GM13976 (cell line): ENCODE results near the gene CAMP.

Source experiments
- DNase-seq: peaks from one replicate; pipeline ENCODE4 v3.0.0; 2012; ENCODE audit warnings: low spot score
- in situ Hi-C: fragments of 300-500 bp; cut with MboI; formaldehyde crosslinking; loops from one replicate; pipeline ENCODE4 v1.12.0; 2022; ENCODE audit warnings: low sequenced_read_pairs, mixed read lengths, inconsistent platforms; ENCODE audit not compliant: unreplicated experiment
- TF ChIP-seq, protein P1 (sequence below): IDR thresholded peaks from 2 replicates; pipeline ENCODE4 v1.5.1; 2012; ENCODE audit warnings: borderline replicate concordance, mild to moderate bottlenecking; ENCODE audit not compliant: insufficient read depth; ENCODE audit errors: extremely low read depth, missing control alignments, control extremely low read depth

CAMP gene

DNA sequence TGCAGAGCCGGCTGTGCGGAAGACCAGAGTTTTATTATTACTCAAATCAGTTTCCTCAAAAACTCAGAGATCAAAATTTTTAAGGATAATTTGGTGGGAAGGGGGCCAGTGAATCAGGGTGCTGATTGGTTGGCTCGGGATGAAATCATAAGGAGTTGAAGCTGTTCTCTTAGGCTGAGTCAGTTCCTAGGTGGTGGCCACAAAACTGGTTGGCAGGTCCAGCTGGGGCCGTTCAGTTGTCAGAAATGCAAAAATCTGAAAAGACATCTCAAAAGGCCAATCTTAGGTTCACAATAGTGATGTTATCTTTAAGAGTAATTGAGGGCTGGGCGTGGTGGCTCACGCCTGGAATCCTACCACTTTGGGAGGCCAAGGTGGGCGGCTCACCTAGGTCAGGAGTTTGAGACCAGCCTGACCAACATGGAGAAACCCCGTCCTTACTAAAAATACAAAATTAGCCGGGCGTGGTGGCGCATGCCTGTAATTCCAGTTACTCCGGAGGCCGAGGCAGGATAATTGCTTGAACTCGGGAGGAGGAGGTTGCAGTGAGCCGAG, 15.3 kb downstream of the CAMP start:
- no peak for DNase-seq
- in situ Hi-C loops = no loop called here
- TF ChIP-seq, protein P1, sequence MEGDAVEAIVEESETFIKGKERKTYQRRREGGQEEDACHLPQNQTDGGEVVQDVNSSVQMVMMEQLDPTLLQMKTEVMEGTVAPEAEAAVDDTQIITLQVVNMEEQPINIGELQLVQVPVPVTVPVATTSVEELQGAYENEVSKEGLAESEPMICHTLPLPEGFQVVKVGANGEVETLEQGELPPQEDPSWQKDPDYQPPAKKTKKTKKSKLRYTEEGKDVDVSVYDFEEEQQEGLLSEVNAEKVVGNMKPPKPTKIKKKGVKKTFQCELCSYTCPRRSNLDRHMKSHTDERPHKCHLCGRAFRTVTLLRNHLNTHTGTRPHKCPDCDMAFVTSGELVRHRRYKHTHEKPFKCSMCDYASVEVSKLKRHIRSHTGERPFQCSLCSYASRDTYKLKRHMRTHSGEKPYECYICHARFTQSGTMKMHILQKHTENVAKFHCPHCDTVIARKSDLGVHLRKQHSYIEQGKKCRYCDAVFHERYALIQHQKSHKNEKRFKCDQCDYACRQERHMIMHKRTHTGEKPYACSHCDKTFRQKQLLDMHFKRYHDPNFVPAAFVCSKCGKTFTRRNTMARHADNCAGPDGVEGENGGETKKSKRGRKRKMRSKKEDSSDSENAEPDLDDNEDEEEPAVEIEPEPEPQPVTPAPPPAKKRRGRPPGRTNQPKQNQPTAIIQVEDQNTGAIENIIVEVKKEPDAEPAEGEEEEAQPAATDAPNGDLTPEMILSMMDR = no peak

DNA sequence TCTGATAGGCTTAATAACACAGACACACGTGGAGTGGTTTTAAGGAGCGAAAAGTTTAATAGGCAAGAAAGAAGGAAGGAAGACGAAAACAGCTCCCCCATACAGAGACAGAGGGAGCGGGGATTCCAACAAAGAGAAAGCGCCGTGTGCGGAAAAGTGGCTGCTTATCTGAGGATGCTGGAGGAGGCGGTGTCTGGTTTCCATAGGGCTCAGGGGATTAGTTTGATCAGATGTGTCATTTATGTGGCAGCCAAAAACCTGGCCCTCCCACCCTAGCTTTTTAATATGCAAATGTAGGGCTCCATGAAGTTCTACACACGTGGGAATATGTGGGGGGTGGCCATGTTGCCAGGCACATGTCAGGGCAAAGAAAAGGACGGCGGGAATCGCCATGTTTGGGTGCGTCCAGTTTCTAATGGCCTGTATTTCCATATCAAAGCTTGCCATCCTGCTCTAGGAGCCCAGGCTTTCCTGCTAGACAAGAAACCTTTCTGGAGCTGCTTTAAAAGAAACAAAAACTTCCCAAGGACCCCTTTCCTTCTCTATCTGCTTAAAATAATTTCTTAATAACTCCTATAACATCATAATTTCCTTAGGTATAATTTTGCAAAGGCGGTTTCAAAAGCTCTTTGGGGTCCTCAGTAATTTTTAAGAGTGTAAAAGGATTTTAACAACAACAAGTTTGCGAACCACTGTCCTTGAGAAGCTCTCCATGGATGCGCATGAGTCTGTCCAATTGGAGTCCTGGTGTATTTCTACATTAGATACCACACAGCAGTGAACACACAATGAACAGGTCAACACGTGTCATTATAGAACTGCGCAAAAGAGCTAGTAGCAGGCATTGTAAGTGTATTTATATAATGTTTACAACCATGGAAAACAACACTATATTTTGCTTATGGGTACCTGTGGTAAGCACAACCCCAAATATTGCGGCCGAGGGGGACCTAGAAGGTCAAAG, 17.0 kb downstream of the CAMP start:
- TF ChIP-seq, protein P1 = no peak
- in situ Hi-C loops = no loop called here
- DNase-seq = no peak

- in situ Hi-C loops = no loop called here
- DNase-seq = no peak
- TF ChIP-seq, protein P1 = no peak
Measured at GRCh38 chr3:48241796-48242455, 18.6 kb downstream of the CAMP start.

- in situ Hi-C loops = no loop called here
- DNase-seq = no peak
- TF ChIP-seq, protein P1 = no peak
Measured at GRCh38 chr3:48243886-48244285, 20.6 kb downstream of the CAMP start.

- in situ Hi-C loops = no loop called here
- TF ChIP-seq, protein P1 = no peak
- no peak for DNase-seq
Measured at GRCh38 chr3:48244461-48244860, 21.2 kb downstream of the CAMP start.

DNA sequence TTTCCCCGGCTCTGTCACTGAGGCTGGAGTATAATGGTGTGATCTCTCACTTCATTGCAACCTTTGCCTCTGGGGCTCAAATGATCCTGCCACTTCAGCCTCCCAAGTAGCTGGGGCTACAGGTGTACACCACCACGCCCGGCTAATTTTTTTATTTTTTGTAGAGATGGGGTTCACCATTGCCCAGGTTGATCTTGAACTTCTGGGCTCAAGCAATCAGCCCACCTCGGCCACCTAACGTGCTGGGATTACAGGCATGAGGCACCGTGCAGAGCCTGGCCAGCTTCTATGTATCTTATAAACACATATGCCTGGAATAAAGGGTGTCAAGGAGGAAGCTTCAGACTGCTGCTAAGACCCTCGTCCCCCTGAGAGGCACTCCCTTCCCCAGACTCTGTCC, 21.8 kb downstream of the CAMP start:
- TF ChIP-seq, protein P1 = no peak
- in situ Hi-C loops = no loop called here
- DNase-seq = no peak
